ENCODE data around the gene SPTAN1. TPM values are rescaled to one million over a fixed set of nuclear protein-coding genes. Genes with fewer than 3 reads are reported as not detected.
A peak's percentile ranks its signal among the peaks of the same experiment; 100 is the strongest.

SPTAN1 gene
- total RNA-seq, 1 experiment from 2014 or later, result 124 TPM

DNA sequence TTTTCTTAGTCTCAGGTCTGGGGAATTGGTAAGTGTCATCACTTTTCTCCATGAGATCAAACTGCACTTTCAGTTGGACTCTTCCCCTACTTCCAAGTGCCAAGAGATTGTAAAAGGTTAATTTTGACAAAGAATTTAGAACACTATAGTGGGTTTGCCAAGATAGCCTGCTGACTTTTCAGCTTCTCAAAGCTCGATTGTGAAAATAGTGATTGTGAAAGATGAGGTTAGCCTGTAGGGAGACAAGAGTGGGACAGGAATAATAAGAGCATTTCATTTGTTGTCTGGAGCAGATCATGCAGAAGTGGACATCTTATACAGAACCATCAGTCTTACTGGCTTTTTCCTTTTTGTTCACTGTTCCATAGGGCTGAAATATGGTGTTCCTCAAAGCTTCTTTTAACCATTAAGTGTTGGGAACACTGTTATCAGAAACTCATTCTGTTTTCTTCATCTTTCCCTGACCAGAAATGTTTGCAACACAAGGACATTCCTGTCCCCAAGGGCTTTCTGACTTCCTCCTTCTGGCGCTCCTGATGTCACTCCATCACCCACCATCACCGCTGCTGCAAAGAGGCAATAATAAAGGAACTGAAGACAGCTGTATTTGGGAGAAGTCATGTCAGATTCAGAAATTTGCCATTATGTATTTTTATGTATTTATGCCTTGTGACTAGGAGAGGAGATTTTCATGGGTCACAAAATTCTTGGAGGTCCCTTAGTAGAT lies 11.6 kb upstream of the SPTAN1 start:
- Histone ChIP-seq H3K36me3 (replicated peaks; ENCODE audit: control insufficient read depth, insufficient read depth, low read length) (peaks cover 4% of the 10 kb centered on the region), H3K27me3 (ENCODE audit: control insufficient read depth, insufficient read depth, low read length) (no peaks in the 10 kb centered on the region), H3K4me3 (ENCODE audit: insufficient read depth, low read depth, low read length) (no peak overlapping the region)
- DNase-seq, result no peak

DNA sequence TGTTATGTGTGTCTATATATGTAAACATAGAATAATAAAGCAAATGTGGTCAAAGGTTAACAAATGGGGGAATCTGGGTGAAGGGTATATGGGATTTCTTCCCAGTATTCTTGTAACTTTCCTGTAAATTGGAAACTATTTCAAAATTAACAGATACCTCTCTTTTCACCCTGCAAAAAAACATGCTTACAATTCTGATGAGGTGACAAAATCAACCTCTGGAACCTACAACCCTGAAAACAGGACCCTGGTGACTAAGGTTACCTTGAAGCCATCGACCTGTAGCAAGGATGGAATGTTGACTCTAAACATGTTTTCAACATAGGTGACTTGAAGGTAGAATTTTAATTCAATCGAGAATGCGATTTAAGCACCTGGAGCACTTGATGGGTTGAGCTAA lies 5.9 kb upstream of the SPTAN1 start:
- DNase-seq, result no peak
- H3K4me3 ChIP-seq (ENCODE audit: insufficient read depth, low read depth, low read length), result no peak overlapping the region
- H3K36me3 ChIP-seq (replicated peaks; ENCODE audit: control insufficient read depth, insufficient read depth, low read length), result no peaks in the 10 kb centered on the region
- no peaks in the 10 kb centered on the region for H3K27me3 ChIP-seq (ENCODE audit: control insufficient read depth, insufficient read depth, low read length)

DNA sequence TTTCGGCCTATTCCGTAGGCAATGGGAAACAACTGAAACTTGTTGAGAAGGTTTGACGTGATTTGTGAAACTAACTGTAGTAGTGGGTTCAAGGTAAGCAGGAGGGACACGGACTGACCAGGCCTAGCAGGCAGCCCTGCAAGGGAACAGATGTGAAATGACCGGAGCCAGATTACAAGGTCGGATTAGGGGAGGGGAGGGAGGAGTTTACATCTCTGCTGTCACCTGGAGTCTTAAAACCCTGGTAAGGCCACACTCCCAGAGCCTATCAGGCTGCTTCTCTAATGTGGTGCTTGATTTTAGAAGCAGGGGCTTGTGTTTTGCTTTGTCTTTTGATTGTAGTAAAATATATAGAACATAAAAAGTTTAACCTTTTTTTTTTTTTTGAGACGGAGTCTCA lies 3.5 kb upstream of the SPTAN1 start:
- no peaks in the 10 kb centered on the region for H3K27me3 ChIP-seq (ENCODE audit: control insufficient read depth, insufficient read depth, low read length)
- no peak for DNase-seq
- no peaks in the 10 kb centered on the region for H3K36me3 ChIP-seq (replicated peaks; ENCODE audit: control insufficient read depth, insufficient read depth, low read length)
- H3K4me3 ChIP-seq (ENCODE audit: insufficient read depth, low read depth, low read length), result no peak overlapping the region

DNA sequence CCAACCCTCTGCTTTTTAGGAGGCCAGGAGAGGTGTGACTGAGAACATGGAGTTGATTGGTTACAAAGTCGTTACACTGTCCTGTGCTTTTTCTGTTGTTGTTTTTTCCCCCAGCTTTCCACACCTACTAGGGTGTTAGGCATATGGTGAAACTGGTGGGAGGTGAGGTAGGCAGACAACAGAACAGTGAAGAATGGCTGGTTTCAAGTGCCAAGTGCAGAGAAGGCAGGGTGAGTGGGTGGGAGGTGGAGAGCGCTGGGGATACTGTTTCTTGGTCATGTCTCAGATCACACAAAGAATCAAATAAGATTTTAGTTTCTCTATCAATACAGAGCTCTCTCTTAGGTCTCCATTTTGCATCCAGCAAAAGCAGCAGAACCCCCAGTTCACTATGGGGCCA lies 2.2 kb upstream of the SPTAN1 start:
- Histone ChIP-seq H3K4me3 (ENCODE audit: insufficient read depth, low read depth, low read length) (no peak overlapping the region), H3K27me3 (ENCODE audit: control insufficient read depth, insufficient read depth, low read length) (no peaks in the 10 kb centered on the region), H3K36me3 (replicated peaks; ENCODE audit: control insufficient read depth, insufficient read depth, low read length) (no peaks in the 10 kb centered on the region)
- DNase-seq, result no peak

DNA sequence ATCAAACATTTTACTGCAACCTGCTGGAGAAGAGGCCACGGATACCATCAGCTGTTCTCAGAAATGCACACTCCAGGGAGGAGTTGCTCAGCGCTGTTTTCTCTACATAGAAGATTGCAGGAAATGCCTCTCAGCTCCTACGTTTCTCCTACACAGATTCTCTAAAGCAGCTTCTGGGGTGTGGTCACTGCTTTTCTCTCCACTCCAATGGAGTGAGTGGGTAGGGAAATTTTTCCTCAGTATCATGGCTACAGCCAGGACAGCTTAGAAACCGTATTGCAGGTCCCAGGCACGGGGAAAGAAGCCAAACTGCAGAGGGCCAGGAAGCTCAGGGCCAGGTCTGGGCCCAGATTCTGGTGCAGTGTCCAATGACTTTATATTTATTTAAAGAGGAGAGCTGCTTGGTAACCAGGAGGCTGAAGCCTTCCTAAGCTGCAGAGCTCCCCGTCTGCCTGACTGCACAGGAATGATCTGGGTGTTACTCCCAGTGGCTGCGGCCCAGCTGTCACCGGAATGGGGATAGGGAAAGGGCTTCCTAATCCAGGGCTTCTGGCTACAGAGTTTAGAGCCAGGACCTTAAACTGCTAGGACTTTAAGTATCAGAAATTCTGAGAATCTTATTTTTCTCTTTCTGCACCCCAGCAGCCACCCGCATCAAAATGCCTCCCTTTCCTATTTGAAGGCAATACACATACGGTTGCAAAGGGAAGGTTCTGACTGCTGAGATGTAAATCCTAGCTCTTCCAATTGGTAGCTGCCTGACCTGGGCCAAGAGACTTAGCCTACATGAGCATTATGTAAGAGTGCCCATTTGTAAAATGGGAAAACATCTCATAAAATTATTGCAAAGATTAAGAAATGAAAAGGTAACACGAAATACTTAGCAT lies 1.4 kb upstream of the SPTAN1 start:
- H3K36me3 ChIP-seq (replicated peaks; ENCODE audit: control insufficient read depth, insufficient read depth, low read length), result no peaks in the 10 kb centered on the region
- DNase-seq, result peak; percentile 40
- peak overlapping the region; percentile 67 for H3K4me3 ChIP-seq (ENCODE audit: insufficient read depth, low read depth, low read length)
- H3K27me3 ChIP-seq (ENCODE audit: control insufficient read depth, insufficient read depth, low read length), result no peaks in the 10 kb centered on the region

DNA sequence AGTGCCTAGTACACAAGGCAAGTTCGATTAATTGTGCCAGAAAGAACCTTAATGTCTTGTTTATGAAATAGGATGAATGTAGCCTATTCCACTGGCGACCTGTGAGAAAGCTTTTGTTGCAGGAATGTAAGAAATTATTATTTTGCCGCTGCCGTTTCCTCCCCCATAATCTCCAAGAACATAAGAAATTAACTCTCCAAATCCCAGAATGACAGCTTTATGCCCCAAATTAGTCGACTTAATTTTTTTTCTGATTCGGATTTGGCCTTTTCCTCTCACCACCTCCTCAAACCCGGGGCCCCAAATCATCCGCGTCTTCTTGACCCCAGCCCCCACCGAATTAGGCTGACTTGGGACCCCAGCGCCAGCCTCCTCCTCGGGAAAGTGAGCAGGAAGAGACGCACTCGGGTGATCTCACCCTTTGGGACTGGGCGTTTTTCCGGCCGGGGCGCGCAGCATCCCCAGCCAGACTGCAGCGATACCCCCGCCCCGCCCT lies 682 bp upstream of the SPTAN1 start:
- no peak for DNase-seq
- Histone ChIP-seq H3K4me3 (ENCODE audit: insufficient read depth, low read depth, low read length) (peak overlapping the region; percentile 67), H3K36me3 (replicated peaks; ENCODE audit: control insufficient read depth, insufficient read depth, low read length) (no peaks in the 10 kb centered on the region), H3K27me3 (ENCODE audit: control insufficient read depth, insufficient read depth, low read length) (no peaks in the 10 kb centered on the region)

DNA sequence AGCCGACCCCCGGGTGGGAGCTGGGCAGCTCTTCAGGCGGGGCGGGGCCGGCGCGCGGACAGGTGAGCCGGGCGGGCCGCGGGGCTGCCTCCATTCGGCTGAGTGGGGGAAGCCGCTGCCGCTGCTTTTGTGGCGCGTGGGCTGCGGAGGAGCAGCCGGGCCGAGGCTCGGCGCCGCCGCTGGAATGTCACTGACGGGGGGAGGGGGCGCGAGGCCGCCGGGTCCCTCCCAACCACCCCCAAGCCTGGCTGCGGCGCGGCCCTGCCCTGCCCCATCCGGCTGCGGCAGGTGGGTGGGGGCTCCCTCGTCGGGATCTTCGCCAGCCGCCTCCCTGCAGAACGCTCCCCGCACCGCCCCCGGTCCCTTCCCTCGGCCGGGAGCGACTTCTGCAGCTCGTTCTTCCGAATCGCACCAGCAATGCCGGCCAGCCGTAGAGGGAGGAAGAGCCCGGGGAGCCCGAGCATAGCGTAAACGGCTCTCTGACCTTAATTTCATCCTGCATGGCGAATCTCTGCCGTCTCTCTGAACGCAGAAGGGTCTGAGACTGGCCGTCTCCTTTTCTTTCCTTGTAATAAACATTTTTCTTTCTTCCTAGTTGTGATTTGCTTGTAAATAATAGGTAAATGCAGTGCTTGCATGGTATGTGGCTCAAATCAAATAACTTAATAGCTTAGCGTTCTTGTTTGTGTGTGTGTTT lies 505 bp downstream of the SPTAN1 start:
- Histone ChIP-seq H3K36me3 (replicated peaks; ENCODE audit: control insufficient read depth, insufficient read depth, low read length) (no peaks in the 10 kb centered on the region), H3K4me3 (ENCODE audit: insufficient read depth, low read depth, low read length) (peak overlapping the region; percentile 68), H3K27me3 (ENCODE audit: control insufficient read depth, insufficient read depth, low read length) (no peaks in the 10 kb centered on the region)
- DNase-seq, result peak; percentile 91

DNA sequence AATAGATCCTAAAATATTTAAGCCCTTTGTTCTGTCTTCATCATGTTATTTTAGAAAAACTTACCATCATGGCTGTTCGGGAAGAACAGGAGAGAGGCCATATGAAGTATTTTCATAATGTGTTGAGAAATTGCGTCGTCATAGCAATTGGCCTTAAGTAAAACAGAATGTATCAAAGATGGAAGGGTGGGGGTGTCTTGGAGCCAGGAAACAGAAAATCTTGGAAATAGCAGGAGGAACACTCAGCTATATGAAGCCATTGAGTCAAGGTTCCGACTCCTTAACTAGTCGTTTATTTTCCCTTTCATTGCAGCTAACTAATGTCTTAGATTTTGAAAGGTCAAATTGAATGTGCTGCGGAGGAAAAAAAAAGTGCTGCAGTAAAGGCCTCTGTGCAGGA lies 1.3 kb downstream of the SPTAN1 start:
- no peaks in the 10 kb centered on the region for H3K27me3 ChIP-seq (ENCODE audit: control insufficient read depth, insufficient read depth, low read length)
- H3K36me3 ChIP-seq (replicated peaks; ENCODE audit: control insufficient read depth, insufficient read depth, low read length), result no peaks in the 10 kb centered on the region
- no peak for DNase-seq
- peak overlapping the region; percentile 68; the same call in 1 of the 2 replicates for H3K4me3 ChIP-seq (ENCODE audit: insufficient read depth, low read depth, low read length)

DNA sequence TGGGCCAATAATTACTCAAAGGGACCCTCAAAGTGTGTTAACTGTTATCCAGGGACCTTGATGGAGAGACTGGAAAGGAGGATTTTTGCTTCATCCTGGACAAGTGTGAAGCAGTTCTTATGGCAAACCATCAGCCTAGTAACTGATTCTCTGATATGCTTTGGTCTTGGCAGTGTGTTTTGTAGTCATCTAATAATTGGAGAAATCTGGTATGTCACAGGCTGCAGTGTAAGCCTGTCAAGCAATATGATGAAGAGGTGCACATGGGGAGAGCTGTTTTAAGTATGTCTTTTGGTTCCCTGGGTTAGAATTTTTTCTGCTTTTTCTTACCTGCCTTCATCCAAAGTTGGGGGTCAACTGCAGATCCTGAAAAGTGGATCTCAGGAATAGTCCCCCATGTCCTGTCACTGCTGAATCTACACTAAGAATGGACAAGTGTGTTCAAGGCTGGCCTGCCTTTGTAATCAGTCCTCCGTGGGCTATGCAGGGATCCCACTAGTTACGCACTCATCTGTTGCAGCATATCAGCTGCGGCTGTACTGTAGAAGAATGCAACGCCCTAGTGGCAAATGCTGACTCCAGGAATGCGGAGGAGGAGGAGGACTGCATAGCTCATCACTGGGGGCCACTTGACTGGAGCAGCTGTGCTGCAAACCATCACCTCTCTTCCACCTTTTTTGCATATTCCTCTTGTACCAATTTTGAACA lies 1.9 kb downstream of the SPTAN1 start:
- H3K36me3 ChIP-seq (replicated peaks; ENCODE audit: control insufficient read depth, insufficient read depth, low read length), result no peaks in the 10 kb centered on the region; the same call in 1 of the 2 replicates
- H3K27me3 ChIP-seq (ENCODE audit: control insufficient read depth, insufficient read depth, low read length), result no peaks in the 10 kb centered on the region
- H3K4me3 ChIP-seq (ENCODE audit: insufficient read depth, low read depth, low read length), result no peak overlapping the region
- DNase-seq, result peak; percentile 77

DNA sequence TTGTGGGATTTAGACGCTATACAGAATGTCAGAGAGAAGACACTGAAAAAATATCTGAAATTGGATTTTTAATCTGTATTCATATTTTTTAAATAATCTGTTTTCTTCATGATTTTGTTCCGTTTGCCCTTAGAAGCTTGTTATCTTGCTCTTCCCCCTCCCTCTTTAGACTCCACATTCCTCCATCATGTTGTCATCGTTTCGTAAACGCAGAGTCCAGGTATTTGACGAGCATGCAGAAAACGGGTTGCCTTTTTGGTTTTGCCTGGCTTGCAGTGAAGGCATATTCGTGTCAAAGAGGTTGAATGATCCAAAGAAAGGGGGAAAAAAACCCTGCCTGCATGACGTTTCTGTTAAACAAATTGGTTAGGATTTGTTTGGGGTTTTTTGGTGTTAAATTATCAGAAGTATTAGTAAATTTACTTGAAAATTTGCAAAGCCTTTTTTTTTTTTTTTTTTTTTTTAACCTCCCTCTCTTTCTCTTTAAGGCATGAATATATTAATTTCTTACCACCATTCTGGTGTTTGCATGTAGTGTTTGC lies 2.9 kb downstream of the SPTAN1 start:
- H3K36me3 ChIP-seq (replicated peaks; ENCODE audit: control insufficient read depth, insufficient read depth, low read length), result no peaks in the 10 kb centered on the region; the same call in 1 of the 2 replicates
- H3K4me3 ChIP-seq (ENCODE audit: insufficient read depth, low read depth, low read length), result no peak overlapping the region
- no peaks in the 10 kb centered on the region for H3K27me3 ChIP-seq (ENCODE audit: control insufficient read depth, insufficient read depth, low read length)
- peak; percentile 78 for DNase-seq

DNA sequence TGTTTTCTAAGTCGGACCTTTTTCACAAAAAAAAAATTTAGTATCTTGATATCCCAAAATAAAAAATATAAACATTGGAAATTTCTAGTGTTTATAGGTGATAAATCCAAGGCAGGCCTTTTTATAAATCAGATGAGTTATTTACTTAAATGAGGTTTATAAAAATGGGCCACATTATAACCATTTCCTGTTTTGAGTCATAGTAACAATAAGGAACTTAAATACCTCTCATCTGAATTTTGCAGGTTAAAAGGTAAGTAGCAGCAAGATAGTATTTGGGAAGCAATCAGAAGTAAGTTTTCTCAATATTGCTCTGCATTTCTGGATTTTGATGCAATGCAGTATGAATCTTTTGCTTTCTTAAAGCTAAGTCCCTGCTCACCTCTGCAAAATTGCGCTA lies 3.9 kb downstream of the SPTAN1 start:
- Histone ChIP-seq H3K36me3 (replicated peaks; ENCODE audit: control insufficient read depth, insufficient read depth, low read length) (no peaks in the 10 kb centered on the region; the same call in 1 of the 2 replicates), H3K27me3 (ENCODE audit: control insufficient read depth, insufficient read depth, low read length) (no peaks in the 10 kb centered on the region), H3K4me3 (ENCODE audit: insufficient read depth, low read depth, low read length) (no peak overlapping the region)
- DNase-seq, result no peak

DNA sequence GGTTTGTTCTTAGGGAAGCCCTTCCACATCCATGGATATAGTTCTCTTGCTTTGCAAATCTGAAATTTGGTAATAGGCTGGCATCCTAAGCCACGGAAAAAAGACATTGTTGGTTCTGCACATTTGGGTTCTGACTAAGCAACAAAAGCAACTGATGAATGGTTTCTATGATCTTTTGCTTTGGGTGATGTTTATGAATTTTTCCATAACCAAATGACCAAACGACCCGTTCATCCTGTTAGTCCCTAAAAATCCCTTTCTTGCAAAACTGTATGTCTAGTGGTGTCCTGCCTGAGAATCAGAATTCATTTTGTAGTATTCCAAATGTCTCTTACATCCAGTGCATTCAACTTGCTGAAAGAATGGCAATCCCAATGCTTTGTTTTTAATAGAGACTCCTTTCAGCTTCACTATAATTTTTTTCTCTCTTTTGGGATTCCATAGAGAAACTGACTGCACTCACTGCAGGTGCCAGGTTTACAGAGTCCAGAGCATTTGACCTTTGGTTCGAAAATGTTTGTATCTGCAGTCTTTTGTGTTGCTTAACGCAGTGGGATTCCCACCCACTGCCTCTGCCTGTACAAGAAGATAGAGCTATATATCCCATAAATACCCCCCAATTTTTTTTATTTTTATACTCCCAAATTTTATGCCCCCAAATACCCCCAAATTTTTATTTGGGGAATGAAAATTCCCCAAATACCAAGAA lies 4.7 kb downstream of the SPTAN1 start:
- Histone ChIP-seq H3K4me3 (ENCODE audit: insufficient read depth, low read depth, low read length) (no peak overlapping the region), H3K27me3 (ENCODE audit: control insufficient read depth, insufficient read depth, low read length) (no peaks in the 10 kb centered on the region), H3K36me3 (replicated peaks; ENCODE audit: control insufficient read depth, insufficient read depth, low read length) (no peaks in the 10 kb centered on the region; the same call in 1 of the 2 replicates)
- no peak for DNase-seq
